HG03097 (cell line): ENCODE data around the gene STARD13.

Experiments
- ATAC-seq: cut with Tn5 transposase; IDR thresholded peaks from one replicate; pipeline ENCODE4 v1.9.1; 2021; ENCODE audit not compliant: unreplicated experiment, low FRiP score

STARD13 gene

DNA sequence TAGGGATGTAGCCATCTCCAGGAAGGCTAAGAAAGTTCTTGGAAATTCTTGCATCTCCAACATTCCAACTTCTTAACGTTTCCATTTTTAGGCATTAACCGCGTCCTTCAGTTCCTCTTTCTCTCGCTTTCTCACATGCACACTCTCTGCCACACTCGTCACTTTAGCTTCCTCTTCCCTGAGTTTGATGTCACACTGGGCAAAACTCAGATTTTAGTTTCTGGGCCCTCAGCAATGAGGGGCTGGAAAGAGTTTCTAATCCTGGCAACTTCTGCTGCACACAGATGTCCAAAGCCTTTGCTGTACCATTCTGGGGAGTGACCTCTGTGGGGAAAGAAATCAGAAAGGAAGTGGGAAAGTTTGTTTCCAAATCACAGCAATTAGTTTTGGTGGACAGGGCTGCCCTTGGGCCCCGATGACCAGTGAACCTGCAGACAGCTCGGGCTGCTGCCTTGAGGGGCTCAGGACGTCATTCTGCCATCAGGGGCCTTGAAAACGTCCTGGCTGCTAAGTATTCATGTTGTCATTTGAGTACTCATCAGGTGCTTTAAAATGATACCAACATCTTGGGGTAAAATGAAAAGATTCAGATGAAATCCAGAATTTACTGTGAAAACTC lies 180.1 kb downstream of the STARD13 start:
- no peak for ATAC-seq

DNA sequence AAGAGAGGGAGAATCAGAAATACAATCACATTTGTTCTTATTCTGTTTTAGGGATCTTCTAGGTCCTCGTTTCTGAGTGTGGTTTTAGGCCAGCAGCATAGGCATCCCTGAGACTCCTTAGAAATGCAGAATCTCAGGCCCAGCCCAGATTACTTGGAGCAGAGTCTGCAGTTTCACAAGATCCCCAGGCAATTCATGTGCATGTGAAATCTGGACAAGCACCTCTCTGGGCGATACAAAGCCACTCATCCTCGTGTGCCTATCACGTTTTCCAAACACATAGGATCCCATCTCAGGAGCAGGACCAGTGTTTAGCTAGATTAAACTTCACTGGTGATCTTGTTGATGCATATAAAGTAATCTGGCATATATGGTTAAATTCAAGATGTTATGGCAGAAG lies 182.1 kb downstream of the STARD13 start:
- ATAC-seq = no peak

DNA sequence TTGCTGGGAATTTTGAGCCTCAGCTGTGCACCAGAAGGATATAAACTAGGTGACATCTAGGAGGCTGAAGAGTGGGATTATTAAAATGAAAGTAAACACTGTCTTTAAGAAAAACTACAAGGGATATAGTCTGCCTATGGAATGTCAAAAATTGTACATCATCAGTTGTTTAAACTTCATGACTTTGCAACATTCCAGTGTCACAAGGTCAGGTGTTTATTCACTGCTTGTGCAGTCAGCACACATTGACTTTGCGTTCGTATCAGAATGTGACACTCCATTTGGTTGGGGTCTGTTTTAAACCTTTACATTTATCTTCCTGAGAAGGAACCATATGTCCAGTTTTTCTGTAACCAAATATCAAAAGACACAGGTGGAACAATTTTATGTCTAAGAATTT lies 183.7 kb downstream of the STARD13 start:
- ATAC-seq = no peak

DNA sequence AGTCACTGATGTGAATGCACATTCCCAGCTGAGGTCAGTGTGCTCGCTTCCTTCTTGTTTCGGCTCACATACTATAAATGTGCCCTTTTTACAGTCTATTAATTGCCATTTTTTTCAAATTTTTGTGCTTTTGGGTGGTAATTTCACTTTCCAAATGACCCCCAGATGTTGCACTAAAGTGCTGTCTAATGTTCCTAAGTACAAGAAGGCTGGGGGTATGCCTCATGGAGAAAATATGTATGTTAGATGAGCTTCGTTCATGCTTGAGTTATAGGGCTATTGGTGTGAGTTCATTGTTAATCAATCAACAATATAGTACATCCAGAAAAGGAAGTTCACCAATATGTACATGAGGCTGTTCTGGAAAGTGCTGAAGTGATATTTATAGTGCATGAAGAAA lies 184.7 kb downstream of the STARD13 start:
- no peak for ATAC-seq

- no peak for ATAC-seq
Measured at GRCh38 chr13:33099860-33100259, 185.7 kb downstream of the STARD13 start.

DNA sequence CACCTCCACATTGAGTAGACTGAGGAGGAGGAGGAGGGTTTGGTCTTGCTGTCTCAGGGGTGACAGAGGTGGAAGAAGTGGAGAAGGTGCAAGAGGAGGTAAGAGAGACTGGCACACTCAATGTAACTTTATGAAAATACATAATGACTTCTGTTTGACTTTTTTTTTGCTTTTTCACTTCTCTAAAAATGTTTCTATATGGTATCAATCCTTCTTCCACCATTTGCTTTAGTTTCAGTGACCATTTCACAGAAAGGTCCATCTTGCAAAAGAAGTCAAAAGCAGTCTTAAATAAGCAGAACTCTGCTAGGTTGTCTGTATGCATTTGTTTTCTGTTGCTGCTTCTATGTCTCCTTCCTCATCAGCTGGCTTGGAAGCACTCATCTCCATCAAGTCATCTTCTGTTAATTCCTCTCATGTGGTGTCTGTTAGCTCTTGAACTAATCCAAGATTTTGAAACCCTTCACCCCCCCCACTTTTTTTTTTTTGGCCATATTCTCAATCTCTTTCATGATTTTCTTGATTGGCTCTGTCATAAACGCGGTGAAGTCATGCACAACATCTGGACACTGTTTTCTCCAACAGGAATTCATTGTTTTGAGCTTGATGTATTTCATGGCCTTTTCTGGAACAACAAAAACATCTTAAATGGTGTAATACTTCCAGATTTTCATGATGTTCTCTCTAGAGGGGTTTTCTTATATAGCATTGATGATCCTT lies 188.5 kb downstream of the STARD13 start:
- ATAC-seq = no peak

DNA sequence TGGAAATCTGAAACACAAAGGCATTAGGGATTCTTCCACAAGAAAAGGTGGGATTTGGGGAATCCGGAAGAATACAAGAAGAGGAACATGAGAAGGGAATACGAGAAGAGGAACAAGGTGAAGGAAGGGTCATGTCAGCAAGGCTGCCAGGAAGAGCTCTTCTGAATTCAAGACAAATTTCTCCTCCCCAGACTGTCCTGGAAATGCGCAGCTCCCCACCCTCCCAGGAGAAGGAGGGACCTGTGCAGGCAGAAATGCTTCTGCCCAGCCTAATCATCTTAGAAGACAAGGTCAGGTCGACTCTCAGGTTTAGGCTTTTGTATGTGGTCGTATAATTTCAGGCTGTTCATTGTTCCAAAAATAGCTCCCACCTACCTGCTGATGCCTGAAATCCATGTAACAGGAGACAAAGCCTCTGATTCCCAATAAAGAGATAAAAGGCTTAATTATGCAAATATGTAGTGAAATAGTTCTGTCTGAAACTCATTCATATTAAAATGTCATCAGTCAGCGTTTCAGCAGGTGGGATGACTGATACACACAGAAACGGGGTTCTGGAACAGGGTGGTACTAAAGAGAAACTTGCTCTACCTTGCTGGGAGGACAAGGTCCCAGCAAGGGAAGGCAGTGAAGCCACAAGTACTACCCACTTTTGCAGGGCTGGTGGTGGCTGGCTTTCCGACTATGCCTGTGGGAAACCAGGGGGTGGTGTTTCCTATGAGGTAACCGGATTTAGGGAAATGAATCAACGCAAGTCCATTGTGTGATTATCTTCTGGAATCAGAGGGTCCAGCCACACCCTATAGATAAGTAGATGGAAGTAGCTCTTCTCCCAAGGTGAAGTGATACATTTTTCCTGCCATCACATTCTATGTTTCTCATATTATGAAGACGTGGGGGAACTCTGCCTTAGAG lies 193.2 kb downstream of the STARD13 start:
- no peak for ATAC-seq

GRCh38 chr13:33091415-33091774 lies 194.2 kb downstream of the STARD13 start:
- no peak for ATAC-seq

- ATAC-seq = no peak
Measured at GRCh38 chr13:33090755-33091414, 194.7 kb downstream of the STARD13 start.

GRCh38 chr13:33089311-33089710 lies 196.2 kb downstream of the STARD13 start:
- no peak for ATAC-seq

GRCh38 chr13:33087790-33088189 lies 197.8 kb downstream of the STARD13 start:
- ATAC-seq = no peak

- no peak for ATAC-seq
Measured at GRCh38 chr13:33087091-33087490, 198.5 kb downstream of the STARD13 start.

DNA sequence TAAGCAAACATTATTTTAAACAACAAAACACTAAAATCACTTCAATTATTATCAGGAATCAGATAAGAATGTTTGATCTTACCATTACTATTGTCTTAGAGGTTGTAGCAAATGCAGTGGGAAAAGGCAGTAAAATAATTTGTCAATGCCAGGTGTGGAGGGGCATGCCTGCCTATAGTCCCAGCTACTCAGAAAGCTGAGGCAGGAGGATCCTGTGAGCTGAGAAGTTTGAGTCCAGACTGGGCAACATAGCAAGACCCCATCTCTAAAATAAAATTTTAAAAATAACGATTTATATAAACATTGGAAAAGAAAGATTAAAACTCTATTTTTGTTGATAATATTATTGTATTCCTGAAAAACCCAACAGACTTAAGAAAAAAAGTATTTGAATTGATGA lies 202.5 kb downstream of the STARD13 start:
- no peak for ATAC-seq

GRCh38 chr13:33081666-33082065 lies 203.9 kb downstream of the STARD13 start:
- ATAC-seq = no peak

DNA sequence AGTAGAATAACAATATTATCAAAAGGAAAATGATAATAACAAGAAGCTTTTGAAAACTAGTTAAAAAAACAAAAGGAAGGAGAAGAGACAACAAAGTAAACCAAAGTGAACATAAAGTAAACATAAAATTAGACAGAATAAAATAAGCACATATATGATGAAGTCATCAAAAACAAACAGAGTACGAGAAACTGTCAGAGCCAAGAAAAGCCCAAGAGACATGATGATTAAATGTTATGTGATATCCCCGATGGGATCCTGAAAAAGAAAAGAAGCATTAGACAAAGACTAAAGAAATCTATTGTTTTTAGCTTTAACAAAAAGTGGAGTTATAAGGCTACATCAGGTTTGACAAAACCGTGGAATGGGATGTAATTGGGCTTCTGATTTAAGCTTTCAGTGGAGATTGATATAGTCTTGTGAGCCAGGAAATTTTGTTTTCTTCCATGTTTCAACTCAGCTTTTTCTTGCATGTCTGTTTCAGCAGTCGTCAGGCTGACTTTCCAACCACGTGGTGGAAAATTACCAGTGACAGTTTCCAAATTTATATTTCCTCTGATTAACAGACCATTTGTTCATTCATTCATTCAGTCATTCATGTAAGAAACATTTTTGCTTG lies 204.5 kb downstream of the STARD13 start:
- ATAC-seq = no peak

GRCh38 chr13:33079960-33080359 lies 205.6 kb downstream of the STARD13 start:
- ATAC-seq = no peak

- ATAC-seq = no peak
Measured at GRCh38 chr13:33078263-33078662, 207.3 kb downstream of the STARD13 start.

- no peak for ATAC-seq
Measured at GRCh38 chr13:33076001-33076992, 209.3 kb downstream of the STARD13 start.

GRCh38 chr13:33073338-33073737 lies 212.2 kb downstream of the STARD13 start:
- no peak for ATAC-seq
